HEK293T (cell line): Measurements from ENCODE around the gene GOLGA6L10.
"Not testable (repeated sequence)": the region's sequence is repeated elsewhere in the genome, so short reads cannot be mapped to it uniquely, and the experiment has no call there.

ENCODE experiments used
- CTCF ChIA-PET: fragments of 350-600 bp; formaldehyde crosslinking; extraction: SDS; loops from one replicate; lab custom pipeline; 2021; ENCODE audit warnings: antibody characterized with exemption, inconsistent platforms; lab: Yijun Ruan, JAX
- POLR2A ChIA-PET: fragments of 350-600 bp; formaldehyde crosslinking; extraction: SDS; loops from one replicate; lab custom pipeline; 2020; ENCODE audit warnings: antibody characterized with exemption, inconsistent platforms; lab: Yijun Ruan, JAX
- DNase-seq: peaks from one replicate; pipeline ENCODE4 v3.0.0; 2012; ENCODE audit warnings: mixed read lengths; ENCODE audit errors: extremely low spot score
- ARNT ChIP-seq: fragments of 450-650 bp; IDR thresholded peaks from 2 replicates; pipeline ENCODE4 v1.6.1; 2017; ENCODE audit warnings: mild to moderate bottlenecking
- BHLHE40 ChIP-seq: fragments of 450-650 bp; IDR thresholded peaks from 2 replicates; pipeline ENCODE4 v1.6.1; 2016; ENCODE audit warnings: mild to moderate bottlenecking, moderate library complexity, borderline replicate concordance
- CTBP1 ChIP-seq: fragments of 450-650 bp; IDR thresholded peaks from 2 replicates; pipeline ENCODE4 v1.6.1; 2016; ENCODE audit warnings: borderline replicate concordance
- ELF4 ChIP-seq: fragments of 450-650 bp; IDR thresholded peaks from 2 replicates; pipeline ENCODE4 v1.6.1; 2017; ENCODE audit warnings: antibody characterized with exemption
- FOXA1 ChIP-seq: fragments of 450-650 bp; IDR thresholded peaks from 2 replicates; pipeline ENCODE4 v1.6.1; 2016; ENCODE audit warnings: mild to moderate bottlenecking
- FOXK2 ChIP-seq: fragments of 450-650 bp; IDR thresholded peaks from 2 replicates; pipeline ENCODE4 v1.6.1; 2016; ENCODE audit warnings: mild to moderate bottlenecking
- FOXM1 ChIP-seq: fragments of 450-650 bp; IDR thresholded peaks from 2 replicates; pipeline ENCODE4 v1.6.1; 2017; ENCODE audit warnings: mild to moderate bottlenecking, borderline replicate concordance
- HDGF ChIP-seq: fragments of 450-650 bp; IDR thresholded peaks from 2 replicates; pipeline ENCODE4 v1.6.1; 2017; ENCODE audit warnings: antibody characterized with exemption, borderline replicate concordance
- L3MBTL2 ChIP-seq: fragments of 450-650 bp; conservative IDR thresholded peaks from 2 replicates; pipeline ENCODE4 v1.6.1; 2016; ENCODE audit warnings: mild to moderate bottlenecking
- LEF1 ChIP-seq: fragments of 450-650 bp; IDR thresholded peaks from 2 replicates; pipeline ENCODE4 v1.6.1; 2017; ENCODE audit warnings: mild to moderate bottlenecking, borderline replicate concordance
- NFRKB ChIP-seq: fragments of 450-650 bp; IDR thresholded peaks from 2 replicates; pipeline ENCODE4 v1.6.1; 2016; ENCODE audit warnings: mild to moderate bottlenecking, moderate library complexity
- PKNOX1 ChIP-seq: fragments of 450-650 bp; IDR thresholded peaks from 2 replicates; pipeline ENCODE4 v1.6.1; 2016
- SP1 ChIP-seq: fragments of 450-650 bp; IDR thresholded peaks from 2 replicates; pipeline ENCODE4 v1.6.1; 2017
- SUZ12 ChIP-seq: fragments of 450-650 bp; IDR thresholded peaks from 2 replicates; pipeline ENCODE4 v1.6.1; 2016; ENCODE audit warnings: mild to moderate bottlenecking
- TARDBP ChIP-seq: fragments of 450-650 bp; IDR thresholded peaks from 2 replicates; pipeline ENCODE4 v1.6.1; 2016
- ZNF384 ChIP-seq: fragments of 450-650 bp; IDR thresholded peaks from 2 replicates; pipeline ENCODE4 v1.6.1; 2016

Gene GOLGA6L10

GRCh38 chr15:82304778-82305090, 44.5 kb downstream of the GOLGA6L10 start:
- TF ChIP-seq FOXK2 (no peak), CTBP1 (no peak), FOXM1 (no peak), HDGF (no peak), LEF1 (no peak), FOXA1 (no peak), TARDBP (no peak), BHLHE40 (no peak), SP1 (no peak), ZNF384 (no peak), NFRKB (no peak), L3MBTL2 (no peak), ELF4 (no peak), SUZ12 (no peak), PKNOX1 (no peak), ARNT (no peak)
- CTCF ChIA-PET = no interaction called here
- DNase-seq = no peak
- POLR2A ChIA-PET = no interaction called here

DNA sequence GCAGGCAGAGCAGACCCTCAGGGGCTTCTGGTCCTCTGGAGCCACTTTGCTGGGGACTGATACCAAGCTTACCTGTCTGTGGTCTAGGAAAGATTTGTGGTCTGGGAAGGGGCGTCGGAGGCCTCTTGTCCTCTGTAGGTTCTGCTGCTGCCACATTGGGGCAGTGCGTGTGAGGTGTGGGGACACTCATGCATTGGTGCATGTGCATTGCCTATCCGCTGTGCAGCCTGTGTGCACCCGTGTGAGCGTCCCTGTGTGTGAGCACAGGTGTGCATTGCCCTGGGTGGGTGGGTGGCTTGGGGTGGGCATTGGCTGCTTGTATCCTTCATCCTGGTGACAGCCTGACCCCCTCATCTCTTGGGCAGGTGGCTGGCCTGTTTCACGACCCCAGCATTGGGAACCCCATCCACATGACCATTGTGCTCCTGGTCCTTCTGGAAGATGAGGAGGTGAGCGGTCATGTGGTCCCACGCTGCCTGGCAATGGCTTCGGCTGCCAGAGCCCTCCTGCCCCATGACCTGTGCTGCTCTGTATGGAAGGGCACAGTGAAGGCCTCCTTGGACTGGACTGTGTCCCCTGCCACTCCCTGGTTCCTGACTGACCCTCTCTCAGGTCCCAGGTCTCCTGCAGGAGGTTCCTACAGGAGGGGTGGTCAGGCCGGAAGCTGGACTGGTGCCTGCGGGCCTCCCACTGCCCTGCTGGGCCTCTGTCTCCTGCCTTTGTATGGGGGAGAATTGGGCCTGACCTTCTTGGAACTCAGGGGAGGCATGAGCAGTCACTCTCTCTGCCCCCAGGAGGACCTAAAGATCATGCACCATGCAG, 45.1 kb downstream of the GOLGA6L10 start:
- ChIA-PET CTCF (no interaction called here), POLR2A (no interaction called here)
- DNase-seq = no peak
- TF ChIP-seq PKNOX1 (no peak), ELF4 (no peak), TARDBP (no peak), ARNT (no peak), L3MBTL2 (no peak), BHLHE40 (no peak), SUZ12 (no peak), SP1 (no peak), HDGF (no peak)

GRCh38 chr15:82301296-82302016, 47.8 kb downstream of the GOLGA6L10 start:
- no peak for DNase-seq
- ChIA-PET CTCF (no interaction called here), POLR2A (no interaction called here)
- TF ChIP-seq FOXM1 = no peak
- TF ChIP-seq ARNT = no peak
- TF ChIP-seq PKNOX1 = no peak
- no peak for TF ChIP-seq NFRKB
- TF ChIP-seq LEF1 = no peak
- no peak for TF ChIP-seq SUZ12
- TF ChIP-seq SP1 = no peak
- TF ChIP-seq ZNF384 = no peak
- no peak for TF ChIP-seq HDGF
- no peak for TF ChIP-seq CTBP1
- TF ChIP-seq TARDBP = no peak
- no peak for TF ChIP-seq ELF4

DNA sequence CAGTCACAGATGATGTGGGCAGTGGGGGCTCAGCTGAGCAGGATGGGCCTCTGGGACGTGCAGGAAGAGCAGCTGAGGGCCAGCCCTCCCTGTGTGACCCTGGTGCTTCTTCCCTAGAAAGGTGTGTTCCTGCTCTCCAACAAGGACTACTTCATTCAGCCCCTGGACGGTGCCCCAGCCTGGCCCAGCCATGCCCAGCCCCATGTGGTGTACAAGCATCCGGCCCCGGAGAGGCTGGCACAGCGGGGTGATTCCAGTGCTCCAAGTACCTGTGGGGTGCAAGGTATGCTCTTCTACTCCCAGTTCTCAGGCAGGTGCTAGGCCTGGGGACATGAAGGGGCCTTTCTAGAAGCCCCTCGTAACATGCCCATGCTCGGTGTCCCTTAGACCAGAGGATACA, 48.4 kb downstream of the GOLGA6L10 start:
- ChIA-PET POLR2A (no interaction called here), CTCF (no interaction called here)
- TF ChIP-seq ELF4 (no peak), TARDBP (no peak), LEF1 (no peak), SP1 (no peak), SUZ12 (no peak), NFRKB (no peak), FOXM1 (no peak), HDGF (no peak), L3MBTL2 (no peak), PKNOX1 (no peak), ZNF384 (no peak)
- DNase-seq = no peak

GRCh38 chr15:82300326-82300725, 48.9 kb downstream of the GOLGA6L10 start:
- CTCF ChIA-PET = not testable (repeated sequence)

GRCh38 chr15:82299511-82299914, 49.8 kb downstream of the GOLGA6L10 start:
- CTCF ChIA-PET = interaction anchor here (0.6 kb wide), 1 partner anchor 1024 kb away, joined by 3 read pairs; no protein-coding TSS in a partner anchor
- DNase-seq, POLR2A ChIA-PET: not testable (repeated sequence)

More at GRCh38 chr15:82300326-82300725, 48.9 kb downstream of the GOLGA6L10 start:
- POLR2A ChIA-PET, DNase-seq: not testable (repeated sequence)
